Measurements from ENCODE around the gene MOK. TPM values are rescaled to one million over a fixed set of nuclear protein-coding genes. Genes with fewer than 3 reads are reported as not detected.

MOK gene
- total RNA-seq, 1 experiment from 2014 or later, result 107 TPM

GRCh38 chr14:102320671-102321455 lies 15.9 kb upstream of the MOK start:
- intact Hi-C loops (cut with micrococcal nuclease; ENCODE audit: unreplicated experiment), result no loop called here
- Mint-ChIP-seq H3K36me3 (ENCODE audit: insufficient read depth, unreplicated experiment) (peaks cover 41% of the 10 kb centered on the region), H3K27ac (ENCODE audit: unreplicated experiment) (peak overlapping the region; percentile 83), H3K4me1 (ENCODE audit: low read depth, unreplicated experiment) (peaks cover 30% of the 10 kb centered on the region), H3K27me3 (ENCODE audit: unreplicated experiment) (no peaks in the 10 kb centered on the region), H3K4me3 (ENCODE audit: low read depth, unreplicated experiment) (peak overlapping the region; percentile 74), H3K9me3 (ENCODE audit: low read depth, unreplicated experiment) (no peaks in the 10 kb centered on the region)
- no peak for DNase-seq
- TF ChIP-seq, protein P1, sequence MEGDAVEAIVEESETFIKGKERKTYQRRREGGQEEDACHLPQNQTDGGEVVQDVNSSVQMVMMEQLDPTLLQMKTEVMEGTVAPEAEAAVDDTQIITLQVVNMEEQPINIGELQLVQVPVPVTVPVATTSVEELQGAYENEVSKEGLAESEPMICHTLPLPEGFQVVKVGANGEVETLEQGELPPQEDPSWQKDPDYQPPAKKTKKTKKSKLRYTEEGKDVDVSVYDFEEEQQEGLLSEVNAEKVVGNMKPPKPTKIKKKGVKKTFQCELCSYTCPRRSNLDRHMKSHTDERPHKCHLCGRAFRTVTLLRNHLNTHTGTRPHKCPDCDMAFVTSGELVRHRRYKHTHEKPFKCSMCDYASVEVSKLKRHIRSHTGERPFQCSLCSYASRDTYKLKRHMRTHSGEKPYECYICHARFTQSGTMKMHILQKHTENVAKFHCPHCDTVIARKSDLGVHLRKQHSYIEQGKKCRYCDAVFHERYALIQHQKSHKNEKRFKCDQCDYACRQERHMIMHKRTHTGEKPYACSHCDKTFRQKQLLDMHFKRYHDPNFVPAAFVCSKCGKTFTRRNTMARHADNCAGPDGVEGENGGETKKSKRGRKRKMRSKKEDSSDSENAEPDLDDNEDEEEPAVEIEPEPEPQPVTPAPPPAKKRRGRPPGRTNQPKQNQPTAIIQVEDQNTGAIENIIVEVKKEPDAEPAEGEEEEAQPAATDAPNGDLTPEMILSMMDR (IDR thresholded peaks at IDR 0.05; ENCODE audit: unreplicated experiment), result no peak
- CTCF ChIA-PET, result no interaction called here
- BruUV-seq (replicated peaks), result TSS peak; percentile 51

- Mint-ChIP-seq H3K27me3 (ENCODE audit: unreplicated experiment) (no peaks in the 10 kb centered on the region), H3K4me3 (ENCODE audit: low read depth, unreplicated experiment) (peak overlapping the region; percentile 74), H3K4me1 (ENCODE audit: low read depth, unreplicated experiment) (peaks cover 33% of the 10 kb centered on the region), H3K36me3 (ENCODE audit: insufficient read depth, unreplicated experiment) (peaks cover 41% of the 10 kb centered on the region), H3K27ac (ENCODE audit: unreplicated experiment) (peak overlapping the region; percentile 83), H3K9me3 (ENCODE audit: low read depth, unreplicated experiment) (no peaks in the 10 kb centered on the region)
- CTCF ChIA-PET, result no interaction called here
- TF ChIP-seq, protein P1 (IDR thresholded peaks at IDR 0.05; ENCODE audit: unreplicated experiment), result no peak
- BruUV-seq (replicated peaks), result no TSS peak
- intact Hi-C loops (cut with micrococcal nuclease; ENCODE audit: unreplicated experiment), result no loop called here
- peak; percentile 23 for DNase-seq
Measured at GRCh38 chr14:102320033-102320660, 15.2 kb upstream of the MOK start.

- Mint-ChIP-seq H3K36me3 (ENCODE audit: insufficient read depth, unreplicated experiment) (peaks cover 41% of the 10 kb centered on the region), H3K4me1 (ENCODE audit: low read depth, unreplicated experiment) (peaks cover 40% of the 10 kb centered on the region), H3K27ac (ENCODE audit: unreplicated experiment) (peak within 1 kb of the TSS; percentile 83), H3K27me3 (ENCODE audit: unreplicated experiment) (no peaks in the 10 kb centered on the region), H3K9me3 (ENCODE audit: low read depth, unreplicated experiment) (no peaks in the 10 kb centered on the region), H3K4me3 (ENCODE audit: low read depth, unreplicated experiment) (peak within 1 kb of the TSS; percentile 74)
- CTCF ChIA-PET, result interaction anchor here (0.8 kb wide), 1 partner anchor 201 kb away, joined by 5 read pairs; no protein-coding TSS in a partner anchor
- no TSS peak for BruUV-seq (replicated peaks)
- intact Hi-C loops (cut with micrococcal nuclease; ENCODE audit: unreplicated experiment), result loop anchor here (5.0 kb wide), 1 partner anchor 42 kb away; no protein-coding TSS in a partner anchor
- peak; percentile 95 for DNase-seq
- TF ChIP-seq, protein P1 (IDR thresholded peaks at IDR 0.05; ENCODE audit: unreplicated experiment), result no peak
Measured at GRCh38 chr14:102319351-102320032, 14.5 kb upstream of the MOK start, which contains the start of gene ZNF839. Gene ZNF839, plus strand, starts transcription at chr14:102319746. Its CDS starts 20 bp downstream, at chr14:102319766.

DNA sequence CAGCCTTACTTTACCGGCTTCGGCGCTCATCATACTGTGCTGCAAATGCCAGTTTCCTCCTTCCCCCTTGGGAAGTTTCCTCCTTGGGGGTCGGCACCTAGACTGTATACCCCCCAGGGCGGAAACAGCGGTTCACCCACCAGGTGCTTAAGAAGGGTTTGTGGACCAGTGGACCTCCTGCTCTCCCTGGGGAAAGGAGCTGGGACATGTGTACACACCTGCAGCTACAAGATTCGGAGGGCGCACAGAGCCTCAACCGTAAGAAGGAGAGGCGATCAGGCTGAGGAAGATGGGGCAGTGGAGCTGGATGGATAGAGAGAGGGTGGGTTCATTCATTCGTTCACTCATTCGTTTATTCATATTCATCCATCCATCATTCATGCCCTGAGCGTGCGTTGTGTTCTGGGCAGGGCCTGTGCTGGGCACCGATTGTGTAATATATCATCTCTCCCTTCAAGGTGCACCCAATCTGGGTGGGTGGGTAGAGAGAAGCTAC lies 13.9 kb upstream of the MOK start:
- H3K36me3 Mint-ChIP-seq (ENCODE audit: insufficient read depth, unreplicated experiment), result peaks cover 48% of the 10 kb centered on the region
- no peak for DNase-seq
- CTCF ChIA-PET, result interaction anchor here (0.8 kb wide), 1 partner anchor 200 kb away, joined by 5 read pairs; no protein-coding TSS in a partner anchor
- H3K4me1 Mint-ChIP-seq (ENCODE audit: low read depth, unreplicated experiment), result peaks cover 46% of the 10 kb centered on the region
- H3K27me3 Mint-ChIP-seq (ENCODE audit: unreplicated experiment), result no peaks in the 10 kb centered on the region
- BruUV-seq (replicated peaks), result no TSS peak
- no peaks in the 10 kb centered on the region for H3K9me3 Mint-ChIP-seq (ENCODE audit: low read depth, unreplicated experiment)
- H3K27ac Mint-ChIP-seq (ENCODE audit: unreplicated experiment), result peak overlapping the region; percentile 83
- intact Hi-C loops (cut with micrococcal nuclease; ENCODE audit: unreplicated experiment), result loop anchor here (5.0 kb wide), 1 partner anchor 42 kb away; no protein-coding TSS in a partner anchor
- TF ChIP-seq, protein P1 (IDR thresholded peaks at IDR 0.05; ENCODE audit: unreplicated experiment), result no peak
- peak overlapping the region; percentile 74 for H3K4me3 Mint-ChIP-seq (ENCODE audit: low read depth, unreplicated experiment)
